GM21390 (cell line): ENCODE data around the gene ERBB3.

Experiments used
- ATAC-seq: cut with Tn5 transposase; IDR thresholded peaks from one replicate; pipeline ENCODE4 v1.9.1; 2021; ENCODE audit not compliant: unreplicated experiment

ERBB3 gene

GRCh38 chr12:56129942-56130495 lies 50.1 kb downstream of the ERBB3 start:
- ATAC-seq: no peak

- no peak for ATAC-seq
Observed at GRCh38 chr12:56130876-56131275, 50.9 kb downstream of the ERBB3 start.

- ATAC-seq: no peak
Observed at GRCh38 chr12:56134897-56135296, 54.9 kb downstream of the ERBB3 start.

DNA sequence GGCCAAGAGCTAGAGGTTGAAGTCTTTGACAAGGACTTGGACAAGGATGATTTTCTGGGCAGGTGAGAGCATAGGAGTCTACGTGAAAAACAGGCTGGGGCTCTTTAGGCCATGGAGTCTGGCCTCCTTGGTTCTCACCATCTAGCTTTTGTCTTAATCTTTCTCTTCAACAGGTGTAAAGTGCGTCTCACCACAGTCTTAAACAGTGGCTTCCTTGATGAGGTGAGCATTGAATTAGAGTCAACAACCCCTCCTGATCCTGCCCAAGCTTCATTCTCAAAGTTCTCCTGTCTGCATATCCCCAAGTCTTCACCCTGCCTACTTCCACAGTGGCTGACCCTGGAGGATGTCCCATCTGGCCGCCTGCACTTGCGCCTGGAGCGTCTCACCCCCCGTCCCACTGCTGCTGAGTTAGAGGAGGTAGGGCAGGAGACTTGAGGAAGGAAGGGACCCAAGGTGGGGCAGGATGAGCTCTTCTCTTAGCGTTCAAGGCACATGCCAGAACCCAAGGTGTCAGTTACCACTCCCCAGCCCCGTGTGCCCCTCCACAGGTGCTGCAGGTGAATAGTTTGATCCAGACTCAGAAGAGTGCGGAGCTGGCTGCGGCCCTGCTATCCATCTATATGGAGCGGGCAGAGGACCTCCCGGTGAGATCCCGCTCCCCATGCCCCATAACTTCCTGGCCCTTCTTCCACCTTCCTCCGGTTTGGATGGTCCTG lies 58.0 kb downstream of the ERBB3 start:
- no peak for ATAC-seq

GRCh38 chr12:56141946-56142784 lies 62.2 kb downstream of the ERBB3 start:
- no peak for ATAC-seq

GRCh38 chr12:56143217-56143616 lies 63.3 kb downstream of the ERBB3 start:
- no peak for ATAC-seq

- no peak for ATAC-seq
Observed at GRCh38 chr12:56143870-56144269, 63.9 kb downstream of the ERBB3 start.

DNA sequence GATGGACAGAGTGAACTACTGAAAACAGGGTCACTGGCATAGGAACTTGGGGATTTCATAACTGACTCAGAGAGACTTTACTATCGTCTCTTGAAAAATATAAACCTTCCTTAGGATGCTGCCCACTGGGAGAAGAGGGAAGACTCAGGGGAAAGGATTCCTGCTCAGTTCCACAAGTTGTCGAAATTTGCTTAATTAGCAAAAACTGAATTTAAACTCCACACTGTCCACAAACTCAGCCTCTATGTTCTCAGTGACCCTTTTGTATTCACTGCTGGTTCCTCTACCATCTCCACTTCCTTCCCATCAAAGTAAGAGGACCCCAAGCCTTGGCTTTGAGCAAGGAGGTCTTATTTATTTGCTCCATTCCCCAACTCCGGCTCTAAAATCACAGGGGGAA lies 65.3 kb downstream of the ERBB3 start:
- ATAC-seq: no peak

- ATAC-seq: no peak
Observed at GRCh38 chr12:56146492-56147460, 66.8 kb downstream of the ERBB3 start.

- ATAC-seq: no peak
Observed at GRCh38 chr12:56150563-56150962, 70.6 kb downstream of the ERBB3 start.

DNA sequence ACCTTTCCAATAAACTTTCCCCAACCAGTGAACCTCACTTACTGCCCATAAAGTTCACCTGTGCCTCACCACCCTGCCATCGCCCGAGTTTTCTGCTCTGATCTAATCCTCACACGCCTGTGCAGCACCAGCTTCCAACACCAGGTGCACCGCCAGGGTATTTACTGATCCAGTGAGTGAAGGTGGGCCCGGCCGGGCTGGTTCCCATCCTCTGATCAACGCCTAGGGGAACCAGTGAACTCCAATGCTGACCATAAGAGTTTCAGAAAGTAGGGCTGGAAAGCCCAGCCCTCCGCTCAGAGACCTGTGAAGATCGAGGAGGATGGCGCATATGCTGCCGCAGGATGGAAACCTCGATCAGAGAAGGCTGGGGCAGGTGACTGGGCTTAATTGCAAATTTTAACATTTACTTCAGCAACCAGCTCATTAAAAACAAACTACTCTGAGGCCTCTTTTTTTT lies 71.7 kb downstream of the ERBB3 start:
- ATAC-seq: peak; percentile 51

DNA sequence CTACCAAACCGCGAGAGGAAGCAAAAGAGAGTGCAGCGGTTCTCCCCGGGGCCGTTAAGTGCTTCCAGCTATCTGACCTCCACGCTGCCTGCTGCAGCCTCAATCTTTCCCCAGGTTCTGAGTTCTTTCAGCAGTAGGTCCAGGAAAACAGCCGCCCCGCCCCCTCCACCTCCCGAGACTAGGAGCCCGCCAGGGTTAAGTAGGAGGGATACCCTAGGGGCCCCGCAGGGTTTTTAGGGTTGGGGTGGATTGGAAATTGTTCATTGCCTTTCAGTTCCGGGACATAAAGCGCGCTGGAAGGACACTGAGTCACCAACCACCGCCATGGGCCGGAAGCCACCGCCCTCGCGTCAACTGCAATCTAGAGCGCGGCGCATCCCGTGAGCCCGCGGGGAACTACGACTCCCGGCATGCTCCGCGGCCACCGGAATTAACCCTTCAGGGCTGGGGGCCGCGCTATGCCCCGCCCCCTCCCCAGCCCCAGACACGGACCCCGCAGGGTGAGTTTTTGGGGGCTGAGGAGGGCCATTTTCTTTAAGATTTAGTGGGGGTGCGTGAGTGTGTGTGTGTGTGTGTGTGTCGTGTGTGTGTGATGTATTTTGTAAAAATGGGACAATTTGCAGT lies 72.3 kb downstream of the ERBB3 start, which contains the start of gene MYL6B:
TSS of gene MYL6B (plus strand) at position 456 of the 624 bp plus-strand sequence. CDS start 1,332 bp downstream, outside the sequence.
- ATAC-seq: peak; percentile 76
